Psoas muscle (tissue), 8 donors: ENCODE data around the gene RSPH6A. TPM values are rescaled to one million over a fixed set of nuclear protein-coding genes. Genes with fewer than 3 reads are reported as not detected.
A peak's percentile ranks its signal among the peaks of the same experiment; 100 is the strongest.

ENCODE experiments used
- ATAC-seq, 4 donors: fragments of 200-7000 bp; cut with Tn5 transposase; one replicate each; pipeline ENCODE4 v1.9.1; 2020; ENCODE audit warnings: moderate library complexity in 3 of 4, mild to moderate bottlenecking in 2 of 4
- DNase-seq, 2 donors: peaks; one replicate each; pipeline ENCODE4 v3.0.0-alpha.2; 2020
- H3K27ac ChIP-seq: fragments of 200-600 bp; one replicate; pipeline ENCODE4 v1.8.0; 2022
- H3K27me3 ChIP-seq, 3 donors: fragments of 200-600 bp in 1 of 3; one replicate each; pipeline versions ENCODE4 v1.6.1 to v1.8.0; 2013 to 2022; ENCODE audit warnings: low read length in 2 of 3, mild to moderate bottlenecking in 2 of 3, moderate library complexity in 1 of 3; ENCODE audit not compliant: insufficient read depth in 3 of 3
- H3K36me3 ChIP-seq, 2 donors: fragments of 200-600 bp in 1 of 2; one replicate each; pipeline versions ENCODE4 v1.6.1 to v1.8.0; 2013 to 2022; ENCODE audit warnings: low read depth in 1 of 2, mild to moderate bottlenecking in 1 of 2, moderate library complexity in 1 of 2; ENCODE audit not compliant: insufficient read depth in 1 of 2
- H3K4me1 ChIP-seq: fragments of 200-600 bp; one replicate; pipeline ENCODE4 v1.8.0; 2022
- H3K4me3 ChIP-seq: fragments of 200-600 bp; one replicate; pipeline ENCODE4 v1.8.0; 2022; ENCODE audit warnings: mild to moderate bottlenecking
- H3K9me3 ChIP-seq: fragments of 200-600 bp; one replicate; pipeline ENCODE4 v1.8.0; 2022
- WGBS, 3 donors: extraction: QIAGEN DNeasy Blood & Tissue Kit; methylation state at CpG; one replicate each; pipeline versions ENCODE4 v1.1.6 to v1.1.7; 2013; 5-methylcytosine and 5-hydroxymethylcytosine counted together
- intact Hi-C, 2 donors: fragments of 100-400 bp; cut with DNase I; formaldehyde crosslinking; loops; one replicate each; pipeline versions ENCODE4 v1.11.0 to v1.14.2; 2022
- polyA plus RNA-seq, 3 donors: library from polyadenylated mRNA; stranded (reverse); fragments of 200-250 nt; gene quantifications; one replicate each; pipeline ENCODE4 v1.2.3, GENCODE V29; 2013
- total RNA-seq, 4 donors: library from RNA; stranded (reverse); fragmentation: NEBNext Ultra II Directional in 2 of 4; extraction: Animal tissue kit (Norgen Biotek cat#: 25700) in 2 of 4; gene quantifications; one replicate each; pipeline versions ENCODE4 v1.2.1 to v1.2.4, GENCODE V29; 2021 to 2023
- TF ChIP-seq, protein P1 (sequence below): fragments of 200-600 bp; IDR thresholded peaks from one replicate; pipeline ENCODE4 v1.8.0; 2022; ENCODE audit warnings: antibody characterized with exemption
- donor health status: healthy with polysubstance abuse.
- donor health status: DM: no; HTN: no; CAD: no; lungs with moderate emphysema.
- donor health status: Bipolar disorder and iron deficiency.
- donor health status: healthy.
- donor health status: DM: yes; HTN: yes; CAD: no.
- donor health status: DM: no; HTN: no; CAD: no.
- donor health status: DM: no; HTN: no; CAD: no.
- donor health status: DM: yes; HTN: yes; CAD: no.

Gene RSPH6A
- total and polyA plus RNA-seq, 7 donors = 0.03 to 0.15 (median 0.09) TPM; not detected in 3

DNA sequence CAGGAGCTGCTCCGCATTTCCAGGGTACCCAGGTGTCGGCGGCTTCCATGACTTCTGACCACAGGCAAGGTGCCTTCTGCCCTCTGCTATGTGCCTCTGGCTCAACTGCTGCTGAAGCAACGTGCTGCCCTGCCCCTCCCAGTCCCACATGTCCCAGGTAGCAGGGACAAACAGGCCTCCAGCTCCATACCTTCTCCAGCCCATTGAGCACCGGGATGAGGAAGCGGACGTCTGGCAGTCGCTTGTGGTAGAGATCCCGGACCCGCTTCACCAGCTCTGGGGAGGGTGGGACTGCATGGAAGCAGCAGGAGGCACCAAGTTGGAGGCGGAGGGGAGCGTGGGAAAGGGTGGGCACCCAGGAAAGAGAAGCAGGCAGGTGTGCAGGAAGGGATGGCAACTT is 8.1 kb upstream of the RSPH6A start:
- Histone ChIP-seq H3K4me3 (no peak overlapping the region), H3K27me3 (no peaks in the 10 kb centered on the region), H3K9me3 (no peaks in the 10 kb centered on the region), H3K36me3 (peaks cover 4 to 77% of the 10 kb centered on the region in 2 donors), H3K27ac (no peak overlapping the region), H3K4me1 (peaks cover 5% of the 10 kb centered on the region)
- TF ChIP-seq, protein P1, sequence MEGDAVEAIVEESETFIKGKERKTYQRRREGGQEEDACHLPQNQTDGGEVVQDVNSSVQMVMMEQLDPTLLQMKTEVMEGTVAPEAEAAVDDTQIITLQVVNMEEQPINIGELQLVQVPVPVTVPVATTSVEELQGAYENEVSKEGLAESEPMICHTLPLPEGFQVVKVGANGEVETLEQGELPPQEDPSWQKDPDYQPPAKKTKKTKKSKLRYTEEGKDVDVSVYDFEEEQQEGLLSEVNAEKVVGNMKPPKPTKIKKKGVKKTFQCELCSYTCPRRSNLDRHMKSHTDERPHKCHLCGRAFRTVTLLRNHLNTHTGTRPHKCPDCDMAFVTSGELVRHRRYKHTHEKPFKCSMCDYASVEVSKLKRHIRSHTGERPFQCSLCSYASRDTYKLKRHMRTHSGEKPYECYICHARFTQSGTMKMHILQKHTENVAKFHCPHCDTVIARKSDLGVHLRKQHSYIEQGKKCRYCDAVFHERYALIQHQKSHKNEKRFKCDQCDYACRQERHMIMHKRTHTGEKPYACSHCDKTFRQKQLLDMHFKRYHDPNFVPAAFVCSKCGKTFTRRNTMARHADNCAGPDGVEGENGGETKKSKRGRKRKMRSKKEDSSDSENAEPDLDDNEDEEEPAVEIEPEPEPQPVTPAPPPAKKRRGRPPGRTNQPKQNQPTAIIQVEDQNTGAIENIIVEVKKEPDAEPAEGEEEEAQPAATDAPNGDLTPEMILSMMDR = no peak
- 91 to 95% (median 94%) methylated on average over 12 of the region's 12 CpGs for WGBS, 3 donors
- no peak for DNase-seq
- ATAC-seq = no peak
- intact Hi-C loops = no loop called here

DNA sequence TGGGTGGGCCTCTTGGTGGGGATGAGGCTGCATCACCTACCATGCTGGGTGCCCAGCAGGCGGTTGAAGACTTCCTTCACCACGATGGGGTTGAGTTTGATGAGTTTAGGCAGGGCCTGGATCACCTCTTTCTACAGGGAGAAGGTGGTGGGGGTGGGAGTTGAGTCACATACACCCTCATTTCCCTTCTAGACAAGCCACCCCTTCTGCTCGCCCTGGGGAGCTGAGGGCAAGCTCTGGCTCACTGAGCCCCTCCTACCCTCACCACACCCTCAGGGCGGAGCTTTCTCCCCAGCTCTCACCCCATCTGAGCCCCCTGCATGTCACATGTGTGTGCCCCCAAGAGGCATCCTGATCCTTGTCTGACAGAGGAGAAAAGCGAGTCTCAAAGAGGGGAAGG is 7.6 kb upstream of the RSPH6A start:
- TF ChIP-seq, protein P1 = no peak

DNA sequence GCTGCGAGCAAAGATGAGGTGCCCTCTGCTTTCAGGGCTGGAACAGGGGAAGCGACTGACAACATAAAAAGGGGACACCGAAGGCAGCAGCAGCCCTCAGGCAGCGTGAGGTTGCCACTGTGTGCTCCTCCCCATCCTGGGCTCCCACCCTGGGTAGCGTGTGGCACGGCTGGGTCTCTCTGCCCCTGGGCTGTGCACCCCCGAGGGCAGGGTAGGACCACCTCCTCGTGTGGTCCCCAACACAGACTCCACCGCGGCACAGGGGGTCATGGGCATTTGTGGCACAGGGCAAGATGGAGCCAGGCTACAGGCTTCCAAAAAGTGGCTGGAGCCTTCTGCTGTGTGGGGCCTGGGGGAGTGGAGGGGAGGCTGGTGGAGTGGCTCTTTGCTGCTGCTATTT is 6.5 kb upstream of the RSPH6A start:
- TF ChIP-seq, protein P1 = no peak
- intact Hi-C loops = no loop called here
- WGBS, 3 donors = 77 to 87% (median 83%) methylated on average over 9 to 10 of the region's 10 CpGs
- peak in 1 of 2 donors; percentile 40 for DNase-seq
- Histone ChIP-seq H3K27me3 (no peaks in the 10 kb centered on the region), H3K4me3 (no peak overlapping the region), H3K27ac (no peak overlapping the region), H3K9me3 (no peaks in the 10 kb centered on the region), H3K4me1 (peaks cover 5% of the 10 kb centered on the region), H3K36me3 (peaks cover 4 to 60% of the 10 kb centered on the region in 2 donors)
- ATAC-seq = no peak

More for the DNA sequence above, 7.6 kb upstream of the RSPH6A start:
- H3K9me3 ChIP-seq = no peaks in the 10 kb centered on the region
- no peak overlapping the region for H3K4me3 ChIP-seq
- peaks cover 5% of the 10 kb centered on the region for H3K4me1 ChIP-seq
- ATAC-seq (no peak), DNase-seq (no peak)
- intact Hi-C loops = no loop called here
- 87 to 95% (median 90%) methylated on average over 5 of the region's 5 CpGs for WGBS, 3 donors
- H3K27ac ChIP-seq = no peak overlapping the region
- H3K27me3 ChIP-seq = no peaks in the 10 kb centered on the region
- peaks cover 4 to 72% of the 10 kb centered on the region in 2 donors for H3K36me3 ChIP-seq

DNA sequence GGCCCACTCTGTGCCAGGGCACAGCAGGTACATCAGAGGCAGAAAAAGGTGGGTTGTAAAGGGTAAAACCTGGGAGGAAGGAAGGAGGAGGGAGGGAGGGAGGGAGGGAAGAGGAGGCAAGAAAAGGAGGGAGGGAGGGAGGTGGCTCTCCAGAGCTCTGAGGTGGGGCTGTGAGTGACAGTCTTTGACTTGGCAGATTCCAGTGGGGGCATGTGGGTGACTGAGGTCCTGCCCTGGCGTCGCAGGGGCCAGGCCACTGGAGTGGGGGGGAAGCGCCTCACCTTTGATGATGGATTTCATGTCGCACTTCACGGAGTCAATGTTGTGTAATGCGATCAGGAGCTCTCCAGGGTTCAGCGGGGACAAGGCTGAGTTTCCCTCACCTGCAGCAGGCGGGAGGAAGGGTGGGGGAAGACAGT is 6.0 kb upstream of the RSPH6A start:
- Histone ChIP-seq H3K4me1 (peaks cover 5% of the 10 kb centered on the region), H3K27ac (no peak overlapping the region), H3K27me3 (no peaks in the 10 kb centered on the region), H3K9me3 (no peaks in the 10 kb centered on the region), H3K4me3 (no peak overlapping the region), H3K36me3 (peaks cover 4 to 56% of the 10 kb centered on the region in 2 donors)
- intact Hi-C loops = no loop called here
- 67 to 82% (median 79%) methylated on average over 8 of the region's 8 CpGs for WGBS, 3 donors
- TF ChIP-seq, protein P1 = no peak
- DNase-seq (no peak), ATAC-seq (no peak)

DNA sequence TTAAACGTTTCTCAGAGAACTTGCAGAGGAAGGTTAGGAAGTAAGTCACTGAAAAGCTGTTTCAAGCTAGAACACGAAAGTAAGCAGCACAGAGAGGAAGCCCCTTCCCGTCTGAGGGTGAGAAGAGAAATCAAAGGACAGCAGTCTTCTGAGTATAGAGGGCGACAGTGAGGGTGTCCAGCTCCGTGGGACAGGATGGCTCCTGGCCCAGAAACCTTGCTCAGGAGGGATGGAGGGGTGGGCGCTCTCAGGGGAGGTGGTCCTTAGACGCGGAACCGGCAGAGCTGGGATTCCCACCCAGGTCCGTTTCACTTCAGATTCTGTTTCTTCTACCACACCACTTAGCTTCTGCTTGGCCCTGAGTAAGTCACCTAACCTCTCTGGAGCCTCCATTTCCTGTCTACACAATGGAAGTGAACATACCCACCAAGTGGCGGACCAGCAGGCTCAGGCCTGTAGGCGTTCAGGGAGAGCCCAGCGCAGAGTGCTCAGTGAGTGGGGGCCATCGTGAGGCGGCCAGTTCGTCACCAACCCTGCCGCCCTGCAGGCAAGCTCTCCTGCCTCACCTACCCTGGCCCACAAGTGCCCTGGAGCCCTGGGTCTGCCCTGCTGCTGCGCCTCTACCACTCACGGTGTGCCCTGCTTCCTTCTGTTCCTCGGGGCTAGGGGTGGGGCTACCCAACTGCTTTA is 5.5 kb upstream of the RSPH6A start:
- intact Hi-C loops = no loop called here
- ATAC-seq = no peak
- DNase-seq = no peak
- no peaks in the 10 kb centered on the region for H3K9me3 ChIP-seq
- WGBS, 3 donors = 73 to 78% (median 77%) methylated on average over 19 to 20 of the region's 20 CpGs
- no peak overlapping the region for H3K27ac ChIP-seq
- H3K27me3 ChIP-seq = no peaks in the 10 kb centered on the region
- H3K36me3 ChIP-seq = peaks cover 4 to 50% of the 10 kb centered on the region in 2 donors
- TF ChIP-seq, protein P1 = no peak
- H3K4me3 ChIP-seq = no peak overlapping the region
- peaks cover 5% of the 10 kb centered on the region for H3K4me1 ChIP-seq
